HCT116 (cell line): ENCODE measurements around the gene HSPB8. TPM values are rescaled to one million over a fixed set of nuclear protein-coding genes. Genes with fewer than 3 reads are reported as not detected.

Experiments used
- ATAC-seq: fragments of 200-7000 bp; cut with Tn5 transposase; 2 replicates; pipeline ENCODE4 v1.9.1; 2020; ENCODE audit warnings: mild to moderate bottlenecking, moderate library complexity
- BruUV-seq: library from RNA; stranded (reverse); fragments of 400-500 nt; replicated peaks from 2 replicates; lab custom pipeline; 2021; lab: Mats Ljungman, UMichigan
- CTCF ChIA-PET: fragments of 300-600 bp; sonication (Branson Sonifier 250); formaldehyde crosslinking; loops from one replicate; lab custom pipeline; 2021; ENCODE audit warnings: antibody characterized with exemption; lab: Charles Lee
- POLR2A ChIA-PET: fragments of 300-600, 350-600 bp; sonication (Branson Sonifier 250); formaldehyde crosslinking; loops from one replicate; lab custom pipeline; 2021; ENCODE audit warnings: antibody characterized with exemption; lab: Charles Lee
- RAD21 ChIA-PET, 2 experiments: fragments of 300-600 bp; sonication (Branson Sonifier 250); formaldehyde crosslinking; loops; one replicate each; lab custom pipeline; 2023; ENCODE audit warnings: low total read pairs in 2 of 2; ENCODE audit not compliant: uncharacterized antibody in 2 of 2, unreplicated experiment in 2 of 2, low non-redundant PET in 1 of 2; lab: Charles Lee
- DNase-seq: peaks from one replicate; pipeline ENCODE4 v3.0.0-alpha.2; 2010; ENCODE audit warnings: low read depth, low spot score
- H2AFZ ChIP-seq: fragments of 200-600 bp; shearing (Covaris generic), sonication (generic); 2 replicates; pipeline ENCODE4 v1.6.1; 2017; ENCODE audit warnings: low read depth, mixed run types, mixed read lengths, antibody characterized with exemption, low read length; ENCODE audit not compliant: poor library complexity, severe bottlenecking
- H3K27ac ChIP-seq: 2 replicates; pipeline ENCODE4 v1.5.1; 2012; ENCODE audit warnings: low read depth, low read length
- H3K27me3 ChIP-seq: fragments of 200-600 bp; sonication (generic); 2 replicates; pipeline ENCODE4 v1.6.1; 2016; ENCODE audit warnings: mixed run types, low read length, mixed read lengths; ENCODE audit not compliant: insufficient read depth
- H3K36me3 ChIP-seq, 2 experiments: fragments of 200-500 bp in 1 of 2; fragments of 200-600 bp in 1 of 2; sonication (Bioruptor generic) in 1 of 2; sonication (generic) in 1 of 2; 2 replicates each; pipeline versions ENCODE4 v1.5.1 to v1.6.1; 2014 to 2016; ENCODE audit warnings: low read length in 2 of 2, inconsistent platforms in 1 of 2, mixed read lengths in 1 of 2, mixed run types in 1 of 2; ENCODE audit not compliant: insufficient read depth in 2 of 2, control insufficient read depth in 1 of 2
- H3K4me1 ChIP-seq, 2 experiments: fragments of 200-600 bp in 1 of 2; sonication (generic) in 1 of 2; 2 replicates each; pipeline versions ENCODE4 v1.5.1 to v1.6.1; 2012 to 2017; ENCODE audit warnings: low read length in 2 of 2, inconsistent platforms in 1 of 2, mild to moderate bottlenecking in 1 of 2, mixed read lengths in 1 of 2, mixed run types in 1 of 2, moderate library complexity in 1 of 2; ENCODE audit not compliant: insufficient read depth in 2 of 2, control insufficient read depth in 1 of 2
- H3K4me2 ChIP-seq: fragments of 200-600 bp; sonication (generic); 2 replicates; pipeline ENCODE4 v1.6.1; 2017; ENCODE audit warnings: mixed run types, low read length, mixed read lengths
- H3K4me3 ChIP-seq, 2 experiments: fragments of 200-600 bp in 1 of 2; sonication (generic) in 1 of 2; replicated peaks in 1 of 2; 2 replicates each; pipeline ENCODE4 v1.5.1; 2011 to 2016; ENCODE audit warnings: low read length in 2 of 2, control low read depth in 1 of 2, low read depth in 1 of 2, mild to moderate bottlenecking in 1 of 2, mixed read lengths in 1 of 2, mixed run types in 1 of 2
- H3K79me2 ChIP-seq: fragments of 200-600 bp; sonication (generic); 2 replicates; pipeline ENCODE4 v1.6.1; 2017; ENCODE audit warnings: mild to moderate bottlenecking, mixed run types, low read length, moderate library complexity, mixed read lengths; ENCODE audit not compliant: insufficient read depth
- H3K9ac ChIP-seq: fragments of 200-600 bp; sonication (generic); 2 replicates; pipeline ENCODE4 v1.6.1; 2016; ENCODE audit warnings: low read length, mixed read lengths
- H3K9me2 ChIP-seq: fragments of 200-600 bp; sonication (generic), shearing (Covaris generic); 2 replicates; pipeline ENCODE4 v1.6.1; 2017; ENCODE audit warnings: mixed run types, mild to moderate bottlenecking, moderate library complexity; ENCODE audit not compliant: insufficient read depth
- H3K9me3 ChIP-seq, 2 experiments: fragments of 200-500 bp in 1 of 2; fragments of 200-600 bp in 1 of 2; sonication (Bioruptor generic) in 1 of 2; sonication (generic) in 1 of 2; 2 replicates each; pipeline ENCODE4 v1.6.1; 2014 to 2017; ENCODE audit warnings: low read length in 2 of 2, mixed read lengths in 2 of 2, inconsistent platforms in 1 of 2, low read depth in 1 of 2, mild to moderate bottlenecking in 1 of 2, mixed run types in 1 of 2, moderate library complexity in 1 of 2; ENCODE audit not compliant: control insufficient read depth in 1 of 2, insufficient read depth in 1 of 2
- H4K20me1 ChIP-seq: fragments of 200-600 bp; sonication (generic), shearing (Covaris generic); 2 replicates; pipeline ENCODE4 v1.6.1; 2017; ENCODE audit warnings: mixed run types, mild to moderate bottlenecking, moderate library complexity; ENCODE audit not compliant: insufficient read depth
- CBX3 ChIP-seq: IDR thresholded peaks from 2 replicates; pipeline ENCODE4 v1.6.1; 2012; ENCODE audit warnings: low read depth
- CEBPB ChIP-seq: IDR thresholded peaks from 2 replicates; pipeline ENCODE4 v1.6.1; 2012; ENCODE audit warnings: low read depth
- EGR1 ChIP-seq: IDR thresholded peaks from 2 replicates; pipeline ENCODE4 v1.6.1; 2012; ENCODE audit warnings: low read depth
- ELF1 ChIP-seq: IDR thresholded peaks from 2 replicates; pipeline ENCODE4 v1.6.1; 2012; ENCODE audit warnings: low read depth, borderline replicate concordance
- EZH2 ChIP-seq: fragments of 200-600 bp; sonication (generic); IDR thresholded peaks from 2 replicates; pipeline ENCODE4 v1.6.1; 2017; ENCODE audit warnings: antibody characterized with exemption, mixed run types
- EZH2phosphoT487 ChIP-seq: fragments of 200-600 bp; IDR thresholded peaks from 2 replicates; pipeline ENCODE4 v1.6.1; 2018; ENCODE audit warnings: antibody characterized with exemption, borderline replicate concordance
- FOSL1 ChIP-seq: IDR thresholded peaks from 2 replicates; pipeline ENCODE4 v1.6.1; 2012; ENCODE audit warnings: low read depth
- JUND ChIP-seq: IDR thresholded peaks from 2 replicates; pipeline ENCODE4 v1.6.1; 2012
- RAD21 ChIP-seq: IDR thresholded peaks from 2 replicates; pipeline ENCODE4 v1.6.1; 2012; ENCODE audit warnings: low read depth, mild to moderate bottlenecking
- SP1 ChIP-seq: IDR thresholded peaks from 2 replicates; pipeline ENCODE4 v1.6.1; 2012; ENCODE audit warnings: low read depth
- SRF ChIP-seq: IDR thresholded peaks from 2 replicates; pipeline ENCODE4 v1.6.1; 2012; ENCODE audit warnings: low read depth
- TCF7L2 ChIP-seq: IDR thresholded peaks from 2 replicates; pipeline ENCODE4 v1.7.0; 2011; ENCODE audit warnings: borderline replicate concordance, inconsistent platforms; ENCODE audit not compliant: insufficient read depth, insufficient read length; ENCODE audit errors: extremely low read depth
- YY1 ChIP-seq: IDR thresholded peaks from 2 replicates; pipeline ENCODE4 v1.6.1; 2011; ENCODE audit warnings: low read length, low read depth, moderate library complexity, mild to moderate bottlenecking; ENCODE audit not compliant: insufficient replicate concordance; ENCODE audit errors: extremely low read depth
- ZNF274 ChIP-seq: fragments of 200-500 bp; sonication (Bioruptor generic); IDR thresholded peaks from 2 replicates; pipeline ENCODE4 v1.6.1; 2014; ENCODE audit warnings: mild to moderate bottlenecking, low read depth, low read length, inconsistent platforms
- intact Hi-C: fragments of 100-400 bp; cut with micrococcal nuclease; formaldehyde crosslinking; loops from 2 replicates; pipeline ENCODE4 v1.10.0; 2022
- total RNA-seq: library from RNA; stranded (reverse); gene quantifications from one replicate; pipeline ENCODE4 v1.2.1, GENCODE V29; 2021; ENCODE audit not compliant: unreplicated experiment
- TF ChIP-seq, protein P1 (sequence below): IDR thresholded peaks from 2 replicates; pipeline ENCODE4 v1.6.1; 2012
- TF ChIP-seq, protein P2 (sequence below): IDR thresholded peaks from 2 replicates; pipeline ENCODE4 v1.6.1; 2012; ENCODE audit warnings: low read depth
- TF ChIP-seq, protein P3 (sequence below), 3 experiments: fragments of 200-600 bp in 1 of 3; sonication (generic) in 1 of 3; IDR thresholded peaks in 2 of 3; conservative IDR thresholded peaks in 1 of 3; 2 replicates each; pipeline ENCODE4 v1.5.1; 2012 to 2017; ENCODE audit warnings: low read depth in 2 of 3, low read length in 2 of 3, antibody characterized with exemption in 1 of 3, borderline replicate concordance in 1 of 3, control low read depth in 1 of 3, mild to moderate bottlenecking in 1 of 3, mixed read lengths in 1 of 3, mixed run types in 1 of 3, moderate library complexity in 1 of 3; ENCODE audit not compliant: insufficient read depth in 1 of 3
- TF ChIP-seq, protein P4 (sequence below): IDR thresholded peaks from 2 replicates; pipeline ENCODE4 v1.6.1; 2012

HSPB8 gene
- total RNA-seq, 1 experiment from 2014 or later: 3.5 TPM

DNA sequence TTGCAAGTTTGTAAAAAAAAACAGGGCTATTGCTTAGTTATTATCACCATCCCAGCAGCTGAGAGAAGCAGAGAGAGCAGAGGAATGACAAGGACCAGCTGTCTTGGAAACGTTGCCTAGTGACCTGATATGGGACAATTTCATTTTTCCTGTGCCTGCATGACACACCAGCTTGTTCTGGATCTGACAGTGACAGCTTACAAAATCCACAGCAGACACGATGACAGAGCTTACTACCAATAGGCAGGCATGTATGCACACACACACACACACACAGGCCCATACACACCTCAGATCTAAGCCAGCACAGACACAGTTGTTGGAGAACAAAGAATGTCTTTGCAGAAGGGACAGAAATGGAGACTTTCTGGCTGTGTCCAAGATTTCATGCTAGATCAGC, 25.4 kb downstream of the HSPB8 start:
- Histone ChIP-seq H3K36me3 (no peaks in the 10 kb centered on the region), H3K4me2 (no peak overlapping the region), H3K9me2 (no peaks in the 10 kb centered on the region), H3K79me2 (no peaks in the 10 kb centered on the region)
- DNase-seq: no peak
- ChIA-PET RAD21 (no interaction called here), POLR2A (no interaction called here)
- no peak for ATAC-seq
- no TSS peak for BruUV-seq
- no peak for TF ChIP-seq CEBPB
- TF ChIP-seq RAD21: no peak
- TF ChIP-seq EGR1: no peak
- TF ChIP-seq TCF7L2: no peak
- TF ChIP-seq, protein P1, sequence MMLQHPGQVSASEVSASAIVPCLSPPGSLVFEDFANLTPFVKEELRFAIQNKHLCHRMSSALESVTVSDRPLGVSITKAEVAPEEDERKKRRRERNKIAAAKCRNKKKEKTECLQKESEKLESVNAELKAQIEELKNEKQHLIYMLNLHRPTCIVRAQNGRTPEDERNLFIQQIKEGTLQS: no peak
- no peak for TF ChIP-seq CBX3
- TF ChIP-seq FOSL1: no peak
- TF ChIP-seq JUND: no peak
- TF ChIP-seq, protein P2, sequence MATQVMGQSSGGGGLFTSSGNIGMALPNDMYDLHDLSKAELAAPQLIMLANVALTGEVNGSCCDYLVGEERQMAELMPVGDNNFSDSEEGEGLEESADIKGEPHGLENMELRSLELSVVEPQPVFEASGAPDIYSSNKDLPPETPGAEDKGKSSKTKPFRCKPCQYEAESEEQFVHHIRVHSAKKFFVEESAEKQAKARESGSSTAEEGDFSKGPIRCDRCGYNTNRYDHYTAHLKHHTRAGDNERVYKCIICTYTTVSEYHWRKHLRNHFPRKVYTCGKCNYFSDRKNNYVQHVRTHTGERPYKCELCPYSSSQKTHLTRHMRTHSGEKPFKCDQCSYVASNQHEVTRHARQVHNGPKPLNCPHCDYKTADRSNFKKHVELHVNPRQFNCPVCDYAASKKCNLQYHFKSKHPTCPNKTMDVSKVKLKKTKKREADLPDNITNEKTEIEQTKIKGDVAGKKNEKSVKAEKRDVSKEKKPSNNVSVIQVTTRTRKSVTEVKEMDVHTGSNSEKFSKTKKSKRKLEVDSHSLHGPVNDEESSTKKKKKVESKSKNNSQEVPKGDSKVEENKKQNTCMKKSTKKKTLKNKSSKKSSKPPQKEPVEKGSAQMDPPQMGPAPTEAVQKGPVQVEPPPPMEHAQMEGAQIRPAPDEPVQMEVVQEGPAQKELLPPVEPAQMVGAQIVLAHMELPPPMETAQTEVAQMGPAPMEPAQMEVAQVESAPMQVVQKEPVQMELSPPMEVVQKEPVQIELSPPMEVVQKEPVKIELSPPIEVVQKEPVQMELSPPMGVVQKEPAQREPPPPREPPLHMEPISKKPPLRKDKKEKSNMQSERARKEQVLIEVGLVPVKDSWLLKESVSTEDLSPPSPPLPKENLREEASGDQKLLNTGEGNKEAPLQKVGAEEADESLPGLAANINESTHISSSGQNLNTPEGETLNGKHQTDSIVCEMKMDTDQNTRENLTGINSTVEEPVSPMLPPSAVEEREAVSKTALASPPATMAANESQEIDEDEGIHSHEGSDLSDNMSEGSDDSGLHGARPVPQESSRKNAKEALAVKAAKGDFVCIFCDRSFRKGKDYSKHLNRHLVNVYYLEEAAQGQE: no peak
- no peak for TF ChIP-seq YY1
- TF ChIP-seq SP1: no peak
- TF ChIP-seq, protein P3, sequence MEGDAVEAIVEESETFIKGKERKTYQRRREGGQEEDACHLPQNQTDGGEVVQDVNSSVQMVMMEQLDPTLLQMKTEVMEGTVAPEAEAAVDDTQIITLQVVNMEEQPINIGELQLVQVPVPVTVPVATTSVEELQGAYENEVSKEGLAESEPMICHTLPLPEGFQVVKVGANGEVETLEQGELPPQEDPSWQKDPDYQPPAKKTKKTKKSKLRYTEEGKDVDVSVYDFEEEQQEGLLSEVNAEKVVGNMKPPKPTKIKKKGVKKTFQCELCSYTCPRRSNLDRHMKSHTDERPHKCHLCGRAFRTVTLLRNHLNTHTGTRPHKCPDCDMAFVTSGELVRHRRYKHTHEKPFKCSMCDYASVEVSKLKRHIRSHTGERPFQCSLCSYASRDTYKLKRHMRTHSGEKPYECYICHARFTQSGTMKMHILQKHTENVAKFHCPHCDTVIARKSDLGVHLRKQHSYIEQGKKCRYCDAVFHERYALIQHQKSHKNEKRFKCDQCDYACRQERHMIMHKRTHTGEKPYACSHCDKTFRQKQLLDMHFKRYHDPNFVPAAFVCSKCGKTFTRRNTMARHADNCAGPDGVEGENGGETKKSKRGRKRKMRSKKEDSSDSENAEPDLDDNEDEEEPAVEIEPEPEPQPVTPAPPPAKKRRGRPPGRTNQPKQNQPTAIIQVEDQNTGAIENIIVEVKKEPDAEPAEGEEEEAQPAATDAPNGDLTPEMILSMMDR (IDR thresholded peaks at IDR 0.05 in 2 of 3, conservative IDR thresholded peaks at IDR 0.05 in 1 of 3; ENCODE audit: borderline replicate concordance in 1 of 3, insufficient read depth in 1 of 3, low read depth in 2 of 3, low read length in 2 of 3): no peak
- TF ChIP-seq ELF1: no peak
- TF ChIP-seq, protein P4, sequence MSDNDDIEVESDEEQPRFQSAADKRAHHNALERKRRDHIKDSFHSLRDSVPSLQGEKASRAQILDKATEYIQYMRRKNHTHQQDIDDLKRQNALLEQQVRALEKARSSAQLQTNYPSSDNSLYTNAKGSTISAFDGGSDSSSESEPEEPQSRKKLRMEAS: no peak
- no peak for TF ChIP-seq ZNF274
- TF ChIP-seq SRF: no peak
- no peak for TF ChIP-seq EZH2
- TF ChIP-seq EZH2phosphoT487: no peak
- TF ChIP-seq, all 23 proteins: peak for 0
- H3K9me3 ChIP-seq: no peaks in the 10 kb centered on the region
- no peak overlapping the region for H2AFZ ChIP-seq
- H3K4me3 ChIP-seq: no peak overlapping the region
- H4K20me1 ChIP-seq: no peaks in the 10 kb centered on the region
- intact Hi-C loops: no loop called here
- no peaks in the 10 kb centered on the region for H3K27me3 ChIP-seq
- H3K9ac ChIP-seq: no peak overlapping the region
- no peak overlapping the region for H3K27ac ChIP-seq
- CTCF ChIA-PET: no interaction called here
- H3K4me1 ChIP-seq: no peaks in the 10 kb centered on the region
